Measurements from ENCODE around the gene NUDT8. TPM values are rescaled to one million over a fixed set of nuclear protein-coding genes. Genes with fewer than 3 reads are reported as not detected.
"Not testable (repeated sequence)": the region's sequence is repeated elsewhere in the genome, so short reads cannot be mapped to it uniquely, and the experiment has no call there.

Gene NUDT8
- total RNA-seq, 1 donor from 2014 or later = 3.0 TPM

- no peaks in the 10 kb centered on the region for H3K36me3 Mint-ChIP-seq (ENCODE audit: low read depth, unreplicated experiment)
- TF ChIP-seq EZH2 (IDR thresholded peaks at IDR 0.05; ENCODE audit: insufficient read depth, low read length) = no peak
- no peak for TF ChIP-seq CTCF (IDR thresholded peaks at IDR 0.05; ENCODE audit: insufficient read depth, low read depth, low read length)
Observed at GRCh38 chr11:67638535-67639437, 9.0 kb upstream of the NUDT8 start.

GRCh38 chr11:67637441-67637840 lies 7.7 kb upstream of the NUDT8 start:
- not testable (repeated sequence) for H3K27me3 ChIP-seq (ENCODE audit: insufficient read depth, low read length); H4K20me1 ChIP-seq (ENCODE audit: insufficient read depth, low read length); H3K4me2 ChIP-seq (ENCODE audit: low read length); H3K27ac ChIP-seq (ENCODE audit: low read depth, low read length); H3K4me3 Mint-ChIP-seq (ENCODE audit: unreplicated experiment); H3K4me3 ChIP-seq (ENCODE audit: insufficient read depth, low read depth, low read length); H3K36me3 ChIP-seq (ENCODE audit: insufficient read depth, low read length); H3K36me3 Mint-ChIP-seq (ENCODE audit: low read depth, unreplicated experiment); H3K27ac Mint-ChIP-seq (ENCODE audit: unreplicated experiment); H3K4me1 Mint-ChIP-seq (ENCODE audit: low read depth, unreplicated experiment); DNase-seq (ENCODE audit: low read depth); H3K9me3 Mint-ChIP-seq (ENCODE audit: unreplicated experiment); H3K4me1 ChIP-seq (ENCODE audit: insufficient read depth, low read length); H3K9me3 ChIP-seq (ENCODE audit: insufficient read depth, low read depth, low read length); H2AFZ ChIP-seq (ENCODE audit: low read depth, low read length); FAIRE-seq; H3K79me2 ChIP-seq (ENCODE audit: insufficient read depth, low read length); H3K9ac ChIP-seq (ENCODE audit: low read length)
- peaks cover 25% of the 10 kb centered on the region for H3K27me3 Mint-ChIP-seq (ENCODE audit: low read depth, unreplicated experiment)

More at GRCh38 chr11:67638535-67639437, 9.0 kb upstream of the NUDT8 start:
- Histone ChIP-seq H3K9me3 (ENCODE audit: insufficient read depth, low read depth, low read length) (no peaks in the 10 kb centered on the region), H3K4me1 (ENCODE audit: insufficient read depth, low read length) (no peaks in the 10 kb centered on the region), H3K79me2 (ENCODE audit: insufficient read depth, low read length) (no peaks in the 10 kb centered on the region), H2AFZ (ENCODE audit: low read depth, low read length) (no peak overlapping the region), H3K27me3 (ENCODE audit: insufficient read depth, low read length) (peaks cover 2% of the 10 kb centered on the region), H4K20me1 (ENCODE audit: insufficient read depth, low read length) (no peaks in the 10 kb centered on the region), H3K4me3 (ENCODE audit: insufficient read depth, low read depth, low read length) (no peak overlapping the region), H3K36me3 (ENCODE audit: insufficient read depth, low read length) (no peaks in the 10 kb centered on the region), H3K27ac (ENCODE audit: low read depth, low read length) (no peak overlapping the region), H3K4me2 (ENCODE audit: low read length) (no peak overlapping the region), H3K9ac (ENCODE audit: low read length) (no peak overlapping the region)
- H3K4me1 Mint-ChIP-seq (ENCODE audit: low read depth, unreplicated experiment) = no peaks in the 10 kb centered on the region
- FAIRE-seq (no peak), DNase-seq (ENCODE audit: low read depth) (no peak)
- H3K27me3 Mint-ChIP-seq (ENCODE audit: low read depth, unreplicated experiment) = peaks cover 23% of the 10 kb centered on the region
- peaks cover 6% of the 10 kb centered on the region for H3K9me3 Mint-ChIP-seq (ENCODE audit: unreplicated experiment)
- H3K27ac Mint-ChIP-seq (ENCODE audit: unreplicated experiment) = no peak overlapping the region
- H3K4me3 Mint-ChIP-seq (ENCODE audit: unreplicated experiment) = no peak overlapping the region

- DNase-seq (ENCODE audit: low read depth) (no peak), FAIRE-seq (no peak)
- no peaks in the 10 kb centered on the region for H3K4me1 Mint-ChIP-seq (ENCODE audit: low read depth, unreplicated experiment)
- TF ChIP-seq CTCF (IDR thresholded peaks at IDR 0.05; ENCODE audit: insufficient read depth, low read depth, low read length) = no peak
- TF ChIP-seq EZH2 (IDR thresholded peaks at IDR 0.05; ENCODE audit: insufficient read depth, low read length) = no peak
- H3K27ac Mint-ChIP-seq (ENCODE audit: unreplicated experiment) = no peak overlapping the region
- Histone ChIP-seq H3K4me2 (ENCODE audit: low read length) (no peak overlapping the region), H3K9ac (ENCODE audit: low read length) (no peak overlapping the region), H3K36me3 (ENCODE audit: insufficient read depth, low read length) (no peaks in the 10 kb centered on the region), H3K4me1 (ENCODE audit: insufficient read depth, low read length) (no peaks in the 10 kb centered on the region), H2AFZ (ENCODE audit: low read depth, low read length) (no peak overlapping the region), H3K27ac (ENCODE audit: low read depth, low read length) (no peak overlapping the region), H4K20me1 (ENCODE audit: insufficient read depth, low read length) (no peaks in the 10 kb centered on the region), H3K9me3 (ENCODE audit: insufficient read depth, low read depth, low read length) (no peaks in the 10 kb centered on the region), H3K4me3 (ENCODE audit: insufficient read depth, low read depth, low read length) (no peak overlapping the region), H3K79me2 (ENCODE audit: insufficient read depth, low read length) (no peaks in the 10 kb centered on the region), H3K27me3 (ENCODE audit: insufficient read depth, low read length) (peaks cover 2% of the 10 kb centered on the region)
- peaks cover 2% of the 10 kb centered on the region for H3K9me3 Mint-ChIP-seq (ENCODE audit: unreplicated experiment)
- no peak overlapping the region for H3K4me3 Mint-ChIP-seq (ENCODE audit: unreplicated experiment)
- peaks cover 21% of the 10 kb centered on the region for H3K27me3 Mint-ChIP-seq (ENCODE audit: low read depth, unreplicated experiment)
- H3K36me3 Mint-ChIP-seq (ENCODE audit: low read depth, unreplicated experiment) = no peaks in the 10 kb centered on the region
Observed at GRCh38 chr11:67636962-67637361, 7.2 kb upstream of the NUDT8 start.

Measured in astrocyte (in vitro differentiated cells and primary cell).